HG03039 (cell line): ENCODE results near the gene HTT.

ENCODE experiments used
- ATAC-seq: cut with Tn5 transposase; IDR thresholded peaks from one replicate; pipeline ENCODE4 v1.9.1; 2021; ENCODE audit warnings: mild to moderate bottlenecking, moderate library complexity; ENCODE audit not compliant: unreplicated experiment

HTT gene

GRCh38 chr4:3257556-3258482 is 183.3 kb downstream of the HTT start:
- ATAC-seq = no peak

GRCh38 chr4:3261411-3262207 is 187.1 kb downstream of the HTT start:
- no peak for ATAC-seq

- ATAC-seq = no peak
Measured at GRCh38 chr4:3262208-3263052, 187.9 kb downstream of the HTT start.

- ATAC-seq = no peak
Measured at GRCh38 chr4:3263053-3263875, 188.8 kb downstream of the HTT start.

DNA sequence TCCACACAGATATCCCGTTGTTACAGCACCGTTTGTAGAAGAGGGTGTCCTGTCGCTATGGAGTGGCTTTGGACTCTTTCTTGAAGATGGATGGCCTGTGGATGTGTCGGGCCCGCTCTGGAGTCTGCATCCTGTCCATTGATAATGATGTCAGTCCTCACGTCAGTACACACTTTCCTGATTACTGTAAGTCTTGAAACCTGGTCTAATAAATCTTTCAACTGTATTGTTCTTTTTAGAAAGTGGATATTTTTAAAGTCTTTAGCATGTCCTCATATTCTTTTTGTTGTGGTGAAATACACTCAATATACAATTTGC is 189.4 kb downstream of the HTT start:
- no peak for ATAC-seq

DNA sequence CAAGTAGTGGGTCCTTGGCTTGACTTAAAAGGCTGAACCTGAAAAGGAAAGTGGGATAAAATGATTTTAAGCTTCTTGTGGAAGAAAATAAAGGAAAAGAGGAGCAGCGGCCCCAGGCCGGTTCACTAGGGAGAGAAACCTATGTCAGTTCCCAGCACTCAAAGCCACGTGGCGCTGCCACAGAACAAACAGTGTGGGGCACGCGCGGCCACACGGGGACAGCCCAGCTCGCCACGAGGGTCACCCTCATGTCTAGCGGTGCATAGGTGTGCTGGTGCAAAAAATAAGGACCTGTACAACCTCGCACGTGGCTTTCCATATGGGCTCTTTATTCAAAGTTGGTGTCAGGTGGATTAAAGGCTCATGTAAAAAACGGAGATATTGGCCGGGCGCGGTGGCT is 191.6 kb downstream of the HTT start:
- ATAC-seq = no peak

DNA sequence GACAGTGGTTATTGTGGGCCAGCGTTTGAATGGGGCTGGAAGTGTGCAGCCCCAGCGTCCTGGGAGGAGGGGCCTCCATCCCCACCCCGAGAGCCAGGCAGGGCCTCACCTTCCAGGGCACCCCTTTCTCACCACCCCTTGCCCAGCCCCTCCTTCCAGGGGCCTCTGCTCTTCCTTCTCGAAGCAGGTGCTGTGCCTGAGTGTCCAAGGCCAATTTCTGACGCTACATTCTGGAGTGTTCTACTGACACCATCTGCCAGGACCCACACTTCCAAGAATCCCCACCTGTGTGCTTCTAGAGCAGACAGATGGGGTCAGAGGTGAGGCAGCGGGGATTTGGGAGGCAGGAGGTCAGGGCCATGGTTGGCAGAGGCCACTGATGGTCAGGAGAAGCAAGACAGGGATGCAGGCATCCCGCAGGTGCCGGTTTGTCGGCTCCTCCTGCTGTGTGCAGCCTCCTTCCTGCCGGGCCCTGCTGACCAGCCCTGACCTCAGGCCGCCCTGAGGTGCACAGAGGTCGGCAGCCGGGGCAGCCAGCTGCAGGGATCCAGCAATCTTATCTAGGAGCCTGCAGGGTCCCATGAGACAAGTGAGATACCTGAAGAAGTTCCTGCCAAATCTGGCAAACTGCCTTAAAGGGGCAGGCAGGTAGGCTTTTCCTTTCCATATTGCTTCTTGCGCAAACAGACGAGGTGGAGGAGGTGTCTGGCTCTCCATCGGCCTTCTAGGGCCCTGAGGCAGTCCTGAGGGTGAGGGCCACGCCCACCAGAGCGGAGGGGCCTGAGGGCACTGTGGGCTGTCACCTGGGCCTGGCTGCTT is 193.3 kb downstream of the HTT start:
- no peak for ATAC-seq

DNA sequence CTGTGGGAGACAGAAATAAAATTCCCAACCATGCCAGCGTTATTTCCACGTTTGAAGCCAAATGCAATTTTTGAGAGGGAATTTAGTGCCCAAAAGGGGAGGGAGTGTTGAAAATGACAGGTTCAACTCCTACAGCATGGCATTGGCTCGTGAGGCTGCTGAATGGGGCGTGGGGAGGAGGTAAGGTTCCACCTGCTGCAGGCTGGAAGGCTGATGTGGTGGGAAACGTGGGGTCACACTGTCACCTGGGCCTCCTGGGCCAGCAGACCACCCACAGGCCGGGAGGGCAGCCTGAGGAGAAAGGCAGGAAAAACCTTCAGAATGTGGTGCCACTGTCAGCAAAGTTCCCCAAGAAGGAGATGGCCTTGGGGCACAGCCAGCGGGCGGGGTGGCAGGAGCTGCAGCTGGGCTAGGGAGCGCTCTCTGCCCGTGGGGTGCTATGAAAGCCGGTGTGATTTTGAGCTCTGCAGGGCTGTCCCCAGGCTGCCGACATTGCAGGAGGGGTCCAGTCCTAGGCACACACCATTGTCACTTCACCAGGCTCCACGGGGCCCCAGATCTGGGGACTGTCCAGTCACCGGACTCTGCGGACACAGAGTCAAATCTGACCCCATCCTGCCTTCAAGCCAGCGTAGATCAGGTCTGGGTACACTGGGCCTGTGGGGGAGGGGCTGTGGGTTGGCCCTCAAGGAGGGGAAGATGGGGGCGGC is 194.1 kb downstream of the HTT start:
- ATAC-seq = no peak

DNA sequence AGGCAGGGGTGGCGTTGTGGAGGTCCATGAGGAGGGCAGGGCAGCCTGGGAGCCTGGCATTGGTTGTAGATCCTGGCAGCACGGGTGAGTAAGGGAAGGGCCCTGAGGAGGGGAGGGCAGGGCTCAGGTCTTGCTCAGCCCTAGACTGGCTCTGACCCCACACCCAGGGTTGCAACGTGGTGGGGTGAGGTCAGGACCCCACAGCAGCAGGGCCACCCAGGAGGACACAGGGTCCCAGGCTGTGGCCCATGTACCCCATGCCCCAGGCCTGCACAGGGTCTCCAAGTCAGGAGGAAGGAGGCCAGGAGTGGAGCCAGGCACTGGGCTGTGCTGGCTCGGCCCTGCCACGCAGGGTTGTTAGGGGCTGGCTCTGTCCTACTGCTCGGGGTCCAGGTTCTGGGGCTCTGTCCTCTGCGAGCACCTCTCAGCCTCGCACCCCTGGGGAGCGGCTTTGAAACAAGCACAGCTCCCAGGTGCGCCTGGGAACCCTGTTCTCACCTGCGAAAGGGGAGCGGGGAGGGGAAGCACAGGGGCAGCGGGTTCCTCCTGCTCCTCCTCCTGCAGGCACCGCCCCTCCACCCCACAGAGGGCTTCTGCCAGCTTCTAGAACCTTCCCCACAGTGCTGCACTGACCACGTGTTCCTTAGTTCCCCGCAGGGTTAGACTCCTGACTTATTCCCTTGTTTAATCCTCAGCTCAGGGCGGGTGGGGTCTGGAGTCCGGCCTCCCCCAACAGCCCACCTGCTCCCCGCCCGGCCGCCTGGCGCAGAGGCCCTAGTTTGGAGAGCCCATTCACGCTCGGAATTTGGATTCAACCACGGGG is 194.8 kb downstream of the HTT start:
- ATAC-seq = no peak

- no peak for ATAC-seq
Measured at GRCh38 chr4:3269991-3270611, 195.6 kb downstream of the HTT start.

- no peak for ATAC-seq
Measured at GRCh38 chr4:3271131-3271530, 196.7 kb downstream of the HTT start.

DNA sequence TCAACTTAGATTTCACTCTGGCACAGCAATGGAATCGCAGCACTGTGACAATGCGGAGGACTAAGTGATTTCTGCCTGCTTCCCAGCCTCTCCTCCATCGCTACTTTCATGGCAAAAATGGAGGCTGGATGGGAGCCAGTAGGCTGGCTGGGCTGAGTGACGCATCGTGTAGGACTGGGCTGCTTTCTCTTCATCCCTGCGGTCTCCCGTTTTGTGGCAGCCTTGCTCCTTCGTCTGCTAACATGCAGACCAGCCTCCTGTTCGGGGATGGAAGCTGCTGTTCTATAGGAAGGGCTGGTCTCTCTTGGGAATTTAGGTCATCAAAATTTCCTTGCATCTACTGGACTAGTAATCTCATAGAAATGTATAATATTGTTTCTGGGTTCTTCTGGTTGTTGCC is 202.5 kb downstream of the HTT start:
- ATAC-seq = no peak

- no peak for ATAC-seq
Measured at GRCh38 chr4:3280466-3280865, 206.0 kb downstream of the HTT start.

GRCh38 chr4:3283483-3283882 is 209.0 kb downstream of the HTT start:
- ATAC-seq = no peak

GRCh38 chr4:3283916-3284315 is 209.4 kb downstream of the HTT start:
- ATAC-seq = no peak

- no peak for ATAC-seq
Measured at GRCh38 chr4:3284734-3285557, 210.5 kb downstream of the HTT start.
